GM12878 (cell line): ENCODE results near the gene DBI. TPM values are rescaled to one million over a fixed set of nuclear protein-coding genes. Genes with fewer than 3 reads are reported as not detected.

Experiments
- ATAC-seq: fragments of 200-7000 bp; cut with Tn5 transposase; 3 replicates; pipeline ENCODE4 v1.9.1; 2020; ENCODE audit warnings: mild to moderate bottlenecking, moderate library complexity
- BruUV-seq: library from RNA; stranded (reverse); fragments of 400-500 nt; replicated peaks from 2 replicates; lab custom pipeline; 2021; lab: Mats Ljungman, UMichigan
- CTCF ChIA-PET: fragments of 300-600 bp; sonication (Branson Sonifier 250); formaldehyde crosslinking; extraction: SDS; loops from one replicate; lab custom pipeline; 2021; ENCODE audit warnings: inconsistent platforms; lab: Yijun Ruan, JAX
- POLR2A ChIA-PET: fragments of 350-600 bp; formaldehyde crosslinking; extraction: SDS; loops from one replicate; lab custom pipeline; 2021; ENCODE audit warnings: inconsistent platforms; lab: Charles Lee
- RAD21 ChIA-PET: fragments of 300-600 bp; sonication (Branson Sonifier 250); formaldehyde crosslinking; loops from one replicate; lab custom pipeline; 2023; ENCODE audit warnings: antibody characterized with exemption; ENCODE audit not compliant: unreplicated experiment; lab: Charles Lee
- SMC1A ChIA-PET: fragments of 300-600 bp; sonication (Branson Sonifier 250); formaldehyde crosslinking; loops from one replicate; lab custom pipeline; 2023; ENCODE audit not compliant: unreplicated experiment, uncharacterized antibody; lab: Charles Lee
- DNase-seq: peaks from one replicate; pipeline ENCODE4 v3.0.0-alpha.2; 2011; ENCODE audit warnings: low read depth, low spot score
- FAIRE-seq: peaks from 3 replicates; lab custom pipeline; 2011; peaks lifted over from hg19 to GRCh38; lab: Jason Lieb, UNC
- H2AFZ ChIP-seq: 2 replicates; pipeline ENCODE4 v1.6.0; 2011; ENCODE audit warnings: low read depth, low read length, control low read depth; ENCODE audit not compliant: control insufficient read depth
- H3K27ac ChIP-seq: 2 replicates; pipeline ENCODE4 v1.5.1; 2011; ENCODE audit warnings: control low read depth; ENCODE audit not compliant: control insufficient read depth, insufficient read depth
- H3K27me3 ChIP-seq, 2 experiments: replicated peaks in 1 of 2; 2 replicates each; pipeline versions ENCODE4 v1.6.0 to v1.6.1; 2011; ENCODE audit warnings: low read length in 1 of 2; ENCODE audit not compliant: control insufficient read depth in 2 of 2, insufficient read depth in 2 of 2
- H3K36me3 ChIP-seq, 2 experiments: 2 replicates each; pipeline ENCODE4 v1.5.1; 2011; ENCODE audit warnings: low read length in 1 of 2; ENCODE audit not compliant: control insufficient read depth in 2 of 2, insufficient read depth in 2 of 2
- H3K4me1 ChIP-seq: 2 replicates; pipeline ENCODE4 v1.6.1; 2011; ENCODE audit warnings: mild to moderate bottlenecking, low read length, moderate library complexity, mixed read lengths; ENCODE audit not compliant: control insufficient read depth, insufficient read depth
- H3K4me2 ChIP-seq: 2 replicates; pipeline ENCODE4 v1.6.0; 2011; ENCODE audit warnings: control low read depth; ENCODE audit not compliant: control insufficient read depth, insufficient read depth
- H3K4me3 ChIP-seq: fragments of 200-600 bp; sonication (generic); 2 replicates; pipeline ENCODE4 v1.5.1; 2016
- H3K79me2 ChIP-seq: 2 replicates; pipeline ENCODE4 v1.6.0; 2011; ENCODE audit warnings: low read length; ENCODE audit not compliant: control insufficient read depth, insufficient read depth
- H3K9ac ChIP-seq: 2 replicates; pipeline ENCODE4 v1.8.0; 2011; ENCODE audit warnings: low read length, control low read depth, mixed read lengths; ENCODE audit not compliant: control insufficient read depth, insufficient read depth
- H3K9me3 ChIP-seq: replicated peaks from 3 replicates; pipeline ENCODE4 v1.5.1; 2011; ENCODE audit warnings: mild to moderate bottlenecking, low read length; ENCODE audit not compliant: control insufficient read depth, insufficient read depth
- H4K20me1 ChIP-seq: 2 replicates; pipeline ENCODE4 v1.6.0; 2011; ENCODE audit not compliant: control insufficient read depth, insufficient read depth
- MEF2B ChIP-seq: fragments of 450-650 bp; IDR thresholded peaks from 2 replicates; pipeline ENCODE4 v1.6.1; 2018; ENCODE audit warnings: mild to moderate bottlenecking, moderate library complexity; ENCODE audit not compliant: partially characterized antibody, poor library complexity, severe bottlenecking
- SMAD5 ChIP-seq: IDR thresholded peaks from 2 replicates; pipeline ENCODE4 v1.6.1; 2016; ENCODE audit warnings: antibody characterized with exemption, low read depth
- WGBS: methylation state at CpG from one replicate; pipeline ENCODE4 v1.1.6; 2016; ENCODE audit warnings: low lambda C conversion rate; ENCODE audit not compliant: insufficient replicate concordance, insufficient coverage; ENCODE audit errors: missing lambda C conversion rate; 5-methylcytosine and 5-hydroxymethylcytosine counted together
- in situ Hi-C: fragments of 300-500 bp; cut with MboI; formaldehyde crosslinking; loops from 9 replicates; pipeline ENCODE4 v1.14.3; 2018; ENCODE audit warnings: mixed read lengths
- intact Hi-C: fragments of 100-400 bp; cut with micrococcal nuclease; formaldehyde crosslinking; loops from one replicate; pipeline ENCODE4 v1.14.2; 2022; ENCODE audit not compliant: unreplicated experiment
- polyA plus RNA-seq, 11 experiments: library from polyadenylated mRNA; depleted of rRNA in 4 of 11; unstranded in 6 of 11; stranded (reverse) in 5 of 11; fragments of >200 nt; fragmentation: Nextera tagmentation in 4 of 11; fragmentation: Illumina TruSeq in 1 of 11; extraction: Ambion mirVana in 4 of 11; extraction: Trizol in 1 of 11; gene quantifications; 1 replicate in 1 of 11; 2 replicates in 10 of 11; pipeline versions ENCODE4 v1.2.1 to v1.2.3, GENCODE V29; 2011 to 2016; ENCODE audit warnings: inconsistent platforms in 2 of 11, missing spikeins in 2 of 11, low read depth in 1 of 11
- total RNA-seq, 4 experiments: library from RNA; depleted of rRNA in 3 of 4; stranded (reverse); fragments of >200 nt in 3 of 4; fragmentation: Illumina TruSeq in 1 of 4; extraction: Trizol in 1 of 4; gene quantifications; 2 replicates each; pipeline versions ENCODE4 v1.2.1 to v1.2.3, GENCODE V29; 2013 to 2021
- TF ChIP-seq, protein P1 (sequence below): fragments of 450-650 bp; IDR thresholded peaks from 2 replicates; pipeline ENCODE4 v1.6.1; 2014; ENCODE audit warnings: mild to moderate bottlenecking

The DBI gene
- total and polyA plus RNA-seq, 10 of the 15 experiments (the other 5 are each of a cell fraction or from before 2014, with no cell fraction given) = 248 to 2,567 (median 943) TPM

DNA sequence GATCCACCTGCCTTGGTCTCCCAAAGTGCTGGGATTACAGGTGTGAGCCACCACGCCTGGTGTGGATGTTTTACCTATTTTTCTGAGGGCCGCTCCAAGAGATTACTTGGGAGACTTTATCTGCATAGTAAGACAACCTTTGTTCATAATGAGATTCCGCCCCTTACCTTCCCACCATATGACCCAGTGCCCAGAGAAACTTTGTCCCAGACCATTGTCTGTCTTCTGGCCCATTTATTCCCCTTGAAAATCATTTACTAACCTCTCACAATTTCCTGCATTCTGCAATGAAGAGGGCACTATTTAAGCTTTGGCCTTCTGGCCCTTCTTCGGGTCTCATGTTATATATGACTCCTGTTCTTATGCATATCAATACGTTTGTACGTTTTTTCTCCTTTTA is 51.1 kb downstream of the DBI start:
- TF ChIP-seq SMAD5 = no peak
- ChIA-PET RAD21 (no interaction called here), SMC1A (interaction anchor here (0.9 kb wide), 1 partner anchor 30 kb away, joined by 4 read pairs; no protein-coding TSS in a partner anchor), CTCF (interaction anchor here (3.5 kb wide), 1 partner anchor 59 kb away, joined by 31 read pairs; no protein-coding TSS in a partner anchor), POLR2A (interaction anchor here (0.6 kb wide), 1 partner anchor 17 kb away, joined by 5 read pairs; no protein-coding TSS in a partner anchor)
- intact Hi-C loops = no loop called here
- DNase-seq = no peak
- Histone ChIP-seq H2AFZ (no peak overlapping the region), H3K4me2 (no peak overlapping the region), H3K4me3 (no peak overlapping the region), H3K27ac (no peak overlapping the region), H3K27me3 (0 out of 4 replicates have a peak, but pooled peaks cover 0 to 2% of the 10 kb centered on the region in 2 experiments), H3K4me1 (no peaks in the 10 kb centered on the region), H4K20me1 (no peaks in the 10 kb centered on the region), H3K9ac (no peak overlapping the region), H3K79me2 (no peaks in the 10 kb centered on the region), H3K36me3 (no peaks in the 10 kb centered on the region), H3K9me3 (peaks cover 3% of the 10 kb centered on the region; the same call in 2 of the 3 replicates)
- 37% methylated on average over 6 of the region's 6 CpGs for WGBS
- no TSS peak for BruUV-seq
- no peak for FAIRE-seq
- ATAC-seq = no peak
- in situ Hi-C loops = no loop called here

DNA sequence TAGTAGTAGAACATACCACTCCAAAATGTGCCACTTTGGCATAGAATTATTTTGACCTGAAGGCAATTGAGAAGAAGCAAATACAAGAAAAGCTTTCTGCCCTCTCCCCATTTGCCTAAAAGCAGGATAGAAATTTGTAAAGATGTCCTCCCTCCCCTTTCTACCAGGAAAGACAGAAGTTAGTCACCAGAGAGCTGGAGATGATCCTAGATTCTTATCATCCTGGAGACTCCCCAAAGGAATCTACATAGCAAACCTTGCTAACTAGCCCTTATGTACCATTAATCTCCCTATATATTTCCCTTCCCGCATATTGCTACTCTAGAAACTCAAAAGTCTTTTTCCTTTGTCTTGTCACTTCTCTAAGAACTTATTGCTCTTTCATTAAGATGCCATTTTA is 52.3 kb downstream of the DBI start:
- ChIA-PET CTCF (interaction anchor here (1.6 kb wide), 1 partner anchor 10 kb away, joined by 3 read pairs; no protein-coding TSS in a partner anchor), POLR2A (no interaction called here), SMC1A (no interaction called here), RAD21 (no interaction called here)
- peaks cover 3% of the 10 kb centered on the region; the same call in 2 of the 3 replicates for H3K9me3 ChIP-seq
- H3K4me2 ChIP-seq = no peak overlapping the region
- H3K4me3 ChIP-seq = no peak overlapping the region
- in situ Hi-C loops = no loop called here
- H3K4me1 ChIP-seq = no peaks in the 10 kb centered on the region
- BruUV-seq = no TSS peak
- intact Hi-C loops = no loop called here
- FAIRE-seq (no peak), ATAC-seq (no peak), DNase-seq (no peak)
- H3K79me2 ChIP-seq = no peaks in the 10 kb centered on the region
- no peaks in the 10 kb centered on the region for H3K36me3 ChIP-seq
- H2AFZ ChIP-seq = no peak overlapping the region
- H3K27me3 ChIP-seq = 0 out of 4 replicates have a peak, but pooled peaks cover 0 to 2% of the 10 kb centered on the region in 2 experiments
- no peaks in the 10 kb centered on the region for H4K20me1 ChIP-seq
- TF ChIP-seq, protein P1, sequence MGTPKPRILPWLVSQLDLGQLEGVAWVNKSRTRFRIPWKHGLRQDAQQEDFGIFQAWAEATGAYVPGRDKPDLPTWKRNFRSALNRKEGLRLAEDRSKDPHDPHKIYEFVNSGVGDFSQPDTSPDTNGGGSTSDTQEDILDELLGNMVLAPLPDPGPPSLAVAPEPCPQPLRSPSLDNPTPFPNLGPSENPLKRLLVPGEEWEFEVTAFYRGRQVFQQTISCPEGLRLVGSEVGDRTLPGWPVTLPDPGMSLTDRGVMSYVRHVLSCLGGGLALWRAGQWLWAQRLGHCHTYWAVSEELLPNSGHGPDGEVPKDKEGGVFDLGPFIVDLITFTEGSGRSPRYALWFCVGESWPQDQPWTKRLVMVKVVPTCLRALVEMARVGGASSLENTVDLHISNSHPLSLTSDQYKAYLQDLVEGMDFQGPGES = no peak
- no peak for TF ChIP-seq MEF2B
- H3K27ac ChIP-seq = no peak overlapping the region
- no peak overlapping the region for H3K9ac ChIP-seq
- 28% methylated on average over 1 of the region's 1 CpG for WGBS
